Retinal pigment epithelial cell (primary cell): ENCODE results near the gene SPNS1.

Experiments used
- DNase-seq: peaks from one replicate; pipeline ENCODE4 v3.0.0-alpha.2; 2010; ENCODE audit warnings: low read depth
- H3K4me3 ChIP-seq: 2 replicates; pipeline ENCODE4 v1.5.1; 2011; ENCODE audit warnings: mild to moderate bottlenecking, low read length, control low read depth, moderate library complexity
- TF ChIP-seq, protein P1 (sequence below): conservative IDR thresholded peaks from 2 replicates; pipeline ENCODE4 v1.5.1; 2011; ENCODE audit warnings: low read depth, low read length, control low read depth, inconsistent platforms

Gene SPNS1

DNA sequence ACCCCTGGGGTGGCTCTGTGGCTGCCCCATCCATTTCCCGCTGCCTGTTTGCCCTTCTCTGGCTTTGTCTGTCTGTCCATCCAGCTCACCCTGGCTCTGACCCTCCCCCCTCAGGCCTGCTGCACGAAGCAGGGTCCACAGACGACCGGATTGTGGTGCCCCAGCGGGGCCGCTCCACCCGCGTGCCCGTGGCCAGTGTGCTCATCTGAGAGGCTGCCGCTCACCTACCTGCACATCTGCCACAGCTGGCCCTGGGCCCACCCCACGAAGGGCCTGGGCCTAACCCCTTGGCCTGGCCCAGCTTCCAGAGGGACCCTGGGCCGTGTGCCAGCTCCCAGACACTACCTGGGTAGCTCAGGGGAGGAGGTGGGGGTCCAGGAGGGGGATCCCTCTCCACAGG, 9.5 kb downstream of the SPNS1 start:
- DNase-seq: no peak
- TF ChIP-seq, protein P1, sequence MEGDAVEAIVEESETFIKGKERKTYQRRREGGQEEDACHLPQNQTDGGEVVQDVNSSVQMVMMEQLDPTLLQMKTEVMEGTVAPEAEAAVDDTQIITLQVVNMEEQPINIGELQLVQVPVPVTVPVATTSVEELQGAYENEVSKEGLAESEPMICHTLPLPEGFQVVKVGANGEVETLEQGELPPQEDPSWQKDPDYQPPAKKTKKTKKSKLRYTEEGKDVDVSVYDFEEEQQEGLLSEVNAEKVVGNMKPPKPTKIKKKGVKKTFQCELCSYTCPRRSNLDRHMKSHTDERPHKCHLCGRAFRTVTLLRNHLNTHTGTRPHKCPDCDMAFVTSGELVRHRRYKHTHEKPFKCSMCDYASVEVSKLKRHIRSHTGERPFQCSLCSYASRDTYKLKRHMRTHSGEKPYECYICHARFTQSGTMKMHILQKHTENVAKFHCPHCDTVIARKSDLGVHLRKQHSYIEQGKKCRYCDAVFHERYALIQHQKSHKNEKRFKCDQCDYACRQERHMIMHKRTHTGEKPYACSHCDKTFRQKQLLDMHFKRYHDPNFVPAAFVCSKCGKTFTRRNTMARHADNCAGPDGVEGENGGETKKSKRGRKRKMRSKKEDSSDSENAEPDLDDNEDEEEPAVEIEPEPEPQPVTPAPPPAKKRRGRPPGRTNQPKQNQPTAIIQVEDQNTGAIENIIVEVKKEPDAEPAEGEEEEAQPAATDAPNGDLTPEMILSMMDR: no peak
- H3K4me3 ChIP-seq: no peak overlapping the region

DNA sequence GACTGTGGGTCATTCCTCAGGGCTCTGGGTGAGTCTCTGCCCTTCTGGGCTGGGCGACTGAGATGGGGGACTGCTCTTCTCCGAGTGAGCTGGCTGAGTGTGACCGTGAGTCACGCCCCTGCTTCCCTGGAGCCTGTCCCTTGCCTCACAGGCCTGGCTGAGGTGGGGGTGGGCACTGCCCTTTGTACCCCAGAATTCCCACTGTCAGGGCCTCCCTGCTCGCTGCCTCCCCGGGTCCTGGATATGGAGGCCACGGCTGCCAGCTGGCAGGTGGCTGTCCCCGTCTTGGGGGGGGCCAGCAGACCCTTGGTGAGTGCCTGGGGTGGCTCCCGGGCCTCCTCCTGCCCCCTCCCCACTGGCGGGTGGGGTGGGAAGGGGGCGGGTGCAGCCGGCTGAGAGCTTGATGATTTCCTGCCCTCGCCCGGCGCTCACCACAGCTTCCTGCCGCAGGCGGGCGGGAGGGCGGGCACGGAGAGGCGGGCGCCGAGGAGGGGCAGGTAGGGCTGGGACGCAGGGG, 10.1 kb downstream of the SPNS1 start, which contains the start of gene LAT:
Gene LAT (plus strand): TSS at position 434 of the 517 bp plus-strand sequence. CDS start 366 bp downstream, outside the sequence.
- H3K4me3 ChIP-seq: no peak within 1 kb of the TSS
- no peak for DNase-seq
- TF ChIP-seq, protein P1: no peak

- H3K4me3 ChIP-seq: no peak overlapping the region
- DNase-seq: no peak
- TF ChIP-seq, protein P1: no peak
Measured at GRCh38 chr16:28985211-28986041, 10.8 kb downstream of the SPNS1 start.

DNA sequence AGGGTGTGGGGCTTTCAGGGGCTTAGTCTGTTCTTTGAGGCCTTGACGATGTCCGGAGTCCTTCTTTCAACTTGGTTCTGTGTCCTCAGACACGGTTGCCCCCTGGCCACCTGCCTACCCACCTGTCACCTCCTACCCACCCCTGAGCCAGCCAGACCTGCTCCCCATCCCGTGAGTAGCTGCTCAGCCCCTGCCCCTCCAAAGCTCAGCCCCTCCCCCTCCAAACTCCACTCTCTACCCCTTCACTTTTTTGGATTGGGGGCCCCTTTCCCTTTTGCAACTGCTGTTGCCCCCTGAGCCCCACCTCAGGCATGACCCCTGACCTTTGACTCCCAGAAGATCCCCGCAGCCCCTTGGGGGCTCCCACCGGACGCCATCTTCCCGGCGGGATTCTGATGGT, 11.5 kb downstream of the SPNS1 start:
- TF ChIP-seq, protein P1: no peak

DNA sequence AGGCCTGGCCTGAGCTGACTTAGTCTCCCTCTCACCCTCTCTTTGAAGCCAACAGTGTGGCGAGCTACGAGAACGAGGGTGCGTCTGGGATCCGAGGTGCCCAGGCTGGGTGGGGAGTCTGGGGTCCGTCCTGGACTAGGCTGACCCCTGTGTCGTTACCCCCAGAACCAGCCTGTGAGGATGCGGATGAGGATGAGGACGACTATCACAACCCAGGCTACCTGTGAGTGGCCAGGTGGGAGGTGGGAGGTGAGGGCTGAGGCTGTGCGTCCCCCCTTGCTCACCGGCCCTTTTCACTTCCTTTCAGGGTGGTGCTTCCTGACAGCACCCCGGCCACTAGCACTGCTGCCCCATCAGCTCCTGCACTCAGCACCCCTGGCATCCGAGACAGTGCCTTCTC, 11.9 kb downstream of the SPNS1 start:
- no peak for DNase-seq
- H3K4me3 ChIP-seq: no peak overlapping the region
- TF ChIP-seq, protein P1: no peak

More for the DNA sequence above, 11.5 kb downstream of the SPNS1 start:
- H3K4me3 ChIP-seq: no peak overlapping the region
- DNase-seq: no peak

DNA sequence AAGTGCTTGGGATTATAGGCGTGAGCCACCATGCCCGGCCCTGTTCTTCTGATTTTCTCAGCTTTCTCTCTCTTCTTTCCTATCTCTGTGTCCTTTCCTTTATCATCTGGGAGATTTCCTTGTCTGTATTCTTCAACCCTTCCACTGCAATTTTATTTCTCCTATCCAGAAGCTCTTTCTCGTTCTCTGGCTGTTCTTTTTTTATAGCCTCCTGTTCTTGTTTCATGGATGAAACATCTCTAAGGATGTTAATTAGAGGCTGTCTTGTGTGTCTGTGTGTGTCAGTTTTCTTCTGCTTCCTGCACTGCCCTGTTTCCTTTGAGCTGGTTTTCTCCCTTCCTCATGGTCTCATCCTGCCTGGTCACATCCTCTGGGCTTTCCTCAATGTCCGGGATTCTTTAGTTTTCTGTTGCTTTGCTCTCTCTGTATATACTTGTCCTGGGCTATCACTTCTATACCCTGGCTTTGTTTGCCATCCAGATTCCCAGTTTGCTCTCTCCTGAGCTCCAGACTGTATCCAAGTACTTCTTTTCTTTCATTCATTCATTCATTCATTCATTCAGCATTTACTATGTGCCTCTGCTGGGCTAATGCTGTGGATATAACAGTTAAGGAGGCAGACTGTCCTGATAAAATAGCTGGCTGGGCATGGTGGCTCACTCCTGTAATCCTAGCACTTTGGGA, 12.7 kb downstream of the SPNS1 start:
- no peak overlapping the region for H3K4me3 ChIP-seq
- no peak for DNase-seq
- TF ChIP-seq, protein P1: no peak
